SK-MEL-5 (cell line): ENCODE data around the gene CLECL1. TPM values are rescaled to one million over a fixed set of nuclear protein-coding genes. Genes with fewer than 3 reads are reported as not detected.
"Not testable (repeated sequence)": the region's sequence is repeated elsewhere in the genome, so short reads cannot be mapped to it uniquely, and the experiment has no call there.

ENCODE experiments used
- DNase-seq: peaks from one replicate; pipeline ENCODE4 v3.0.0-alpha.2; 2016; ENCODE audit warnings: low read depth, low spot score
- in situ Hi-C: cut with HindIII; loops from 2 replicates; pipeline ENCODE4 v1.10.0; 2016; ENCODE audit warnings: low sequenced_read_pairs, high pct_unique_total_duplicates, low pct_unique_long_range_greater_than_20kb
- total RNA-seq: library from RNA; depleted of rRNA; stranded (reverse); fragments of >200 nt; shearing (Covaris generic); gene quantifications from 2 replicates; pipeline ENCODE4 v1.2.3, GENCODE V29; 2014

CLECL1 gene
- total RNA-seq, 1 experiment from 2014 or later, result not detected

GRCh38 chr12:9730591-9730990, 2.3 kb downstream of the CLECL1 start:
- in situ Hi-C loops, result no loop called here
- no peak for DNase-seq

- in situ Hi-C loops, result no loop called here
- DNase-seq, result no peak
Observed at GRCh38 chr12:9730011-9730410, 2.9 kb downstream of the CLECL1 start.

GRCh38 chr12:9729082-9729481, 3.8 kb downstream of the CLECL1 start:
- no peak for DNase-seq
- in situ Hi-C loops, result no loop called here

GRCh38 chr12:9727813-9728212, 5.1 kb downstream of the CLECL1 start:
- in situ Hi-C loops, result no loop called here

GRCh38 chr12:9725213-9725870, 7.6 kb downstream of the CLECL1 start:
- in situ Hi-C loops, result no loop called here
- no peak for DNase-seq

More at GRCh38 chr12:9727813-9728212, 5.1 kb downstream of the CLECL1 start:
- no peak for DNase-seq

- DNase-seq, result no peak
- in situ Hi-C loops, result no loop called here
Observed at GRCh38 chr12:9724023-9724422, 8.9 kb downstream of the CLECL1 start.

GRCh38 chr12:9721394-9722092, 11.4 kb downstream of the CLECL1 start:
- DNase-seq, result peak; percentile 68
- in situ Hi-C loops, result no loop called here

GRCh38 chr12:9719790-9720189, 13.1 kb downstream of the CLECL1 start:
- DNase-seq, result no peak
- in situ Hi-C loops, result no loop called here

GRCh38 chr12:9718968-9719367, 13.9 kb downstream of the CLECL1 start:
- in situ Hi-C loops, result no loop called here
- DNase-seq, result no peak

- in situ Hi-C loops, result no loop called here
- no peak for DNase-seq
Observed at GRCh38 chr12:9717070-9717925, 15.6 kb downstream of the CLECL1 start.

GRCh38 chr12:9713032-9713558, 19.8 kb downstream of the CLECL1 start:
- DNase-seq, in situ Hi-C loops: not testable (repeated sequence)

- DNase-seq, result no peak
Observed at GRCh38 chr12:9711664-9712063, 21.2 kb downstream of the CLECL1 start.

GRCh38 chr12:9710584-9711375, 22.1 kb downstream of the CLECL1 start:
- DNase-seq, result no peak
- in situ Hi-C loops, result no loop called here

More at GRCh38 chr12:9711664-9712063, 21.2 kb downstream of the CLECL1 start:
- in situ Hi-C loops, result no loop called here

- in situ Hi-C loops, result no loop called here
- no peak for DNase-seq
Observed at GRCh38 chr12:9708853-9709252, 24.0 kb downstream of the CLECL1 start.

GRCh38 chr12:9707864-9708808, 24.8 kb downstream of the CLECL1 start:
- in situ Hi-C loops, result no loop called here
- DNase-seq, result peak; percentile 69

GRCh38 chr12:9707356-9707755, 25.5 kb downstream of the CLECL1 start:
- in situ Hi-C loops, result no loop called here

More at GRCh38 chr12:9707356-9707755, 25.5 kb downstream of the CLECL1 start:
- DNase-seq, result no peak
